Pons (tissue), 1 donor: Measurements from ENCODE around the gene ADAMTS16.

Experiments used
- DNase-seq: peaks from one replicate; pipeline ENCODE4 v3.0.0-alpha.2; 2016; ENCODE audit warnings: low spot score

The ADAMTS16 gene

DNA sequence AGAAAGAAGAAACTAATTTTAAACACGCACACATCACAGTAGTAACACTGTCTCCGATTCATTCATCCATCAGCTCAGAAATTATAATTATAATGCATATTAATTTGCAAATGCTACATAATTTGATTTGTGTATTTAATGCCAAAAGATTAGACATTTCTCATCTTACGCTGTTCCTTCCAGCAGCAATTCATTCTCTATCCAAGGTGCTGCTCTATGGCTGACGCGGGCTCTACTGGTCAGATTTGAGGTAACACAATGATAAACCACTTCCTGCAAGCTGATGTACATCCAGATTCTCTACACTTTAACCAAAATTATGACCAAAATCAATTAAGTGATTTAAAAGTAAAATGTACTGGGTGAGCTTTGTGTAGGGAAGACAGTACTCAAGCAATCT, 204.5 kb downstream of the ADAMTS16 start:
- no peak for DNase-seq

DNA sequence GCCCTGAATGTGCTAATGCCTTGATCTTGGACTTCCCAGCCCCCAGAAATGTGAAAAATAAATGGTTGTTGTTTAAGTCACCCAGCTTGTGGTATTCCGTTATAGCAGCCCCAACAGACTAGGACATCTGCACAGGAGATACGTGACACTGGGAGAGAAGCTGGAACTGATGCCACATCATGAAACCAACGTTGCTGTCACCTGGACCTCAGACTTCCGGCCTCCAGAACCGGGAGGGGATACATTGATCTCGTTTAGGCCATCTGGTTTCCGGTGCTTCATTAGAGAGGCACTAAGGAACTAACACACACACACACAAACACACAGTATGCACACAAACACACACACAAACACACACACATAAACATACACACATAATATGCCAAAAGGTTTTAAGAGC, 207.3 kb downstream of the ADAMTS16 start:
- no peak for DNase-seq

DNA sequence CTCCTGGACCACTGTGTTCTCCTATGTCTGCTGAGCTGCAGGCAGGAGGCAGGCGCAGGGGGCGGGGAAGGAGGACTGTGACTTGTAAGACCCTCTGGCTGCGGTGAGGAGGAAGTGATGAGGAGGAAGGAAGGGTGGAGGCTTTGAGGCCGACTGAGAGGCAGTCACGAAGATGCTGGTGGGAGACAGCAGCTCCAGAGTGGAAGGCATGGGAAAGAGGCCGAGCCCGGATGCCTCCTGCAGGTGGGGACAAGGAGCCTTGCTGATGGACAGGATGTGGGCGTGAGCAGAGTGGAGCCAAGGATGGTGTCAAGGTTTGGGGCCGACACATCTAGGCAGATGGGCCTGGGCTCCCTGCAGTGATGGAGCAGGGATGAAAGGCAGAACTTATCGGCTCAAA, 208.0 kb downstream of the ADAMTS16 start:
- no peak for DNase-seq

DNA sequence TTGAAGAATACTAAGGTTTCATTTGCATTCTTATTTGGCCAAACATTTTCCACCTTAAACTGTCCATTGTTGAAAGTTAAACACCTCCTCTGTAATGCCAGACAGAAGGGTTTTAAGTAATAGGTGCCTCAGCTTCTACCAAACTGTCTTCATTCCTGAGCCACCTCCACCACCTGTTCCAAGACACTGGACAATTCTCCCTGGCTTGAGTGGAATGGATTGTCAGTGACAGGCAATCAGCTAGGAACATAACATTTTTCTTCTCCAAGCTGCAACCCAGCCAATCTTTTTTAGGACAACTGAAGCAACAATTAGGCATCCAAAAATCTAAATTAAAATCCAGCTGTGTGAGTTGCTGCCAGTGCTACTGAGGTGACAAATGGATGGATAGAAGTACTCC, 208.4 kb downstream of the ADAMTS16 start:
- no peak for DNase-seq

DNA sequence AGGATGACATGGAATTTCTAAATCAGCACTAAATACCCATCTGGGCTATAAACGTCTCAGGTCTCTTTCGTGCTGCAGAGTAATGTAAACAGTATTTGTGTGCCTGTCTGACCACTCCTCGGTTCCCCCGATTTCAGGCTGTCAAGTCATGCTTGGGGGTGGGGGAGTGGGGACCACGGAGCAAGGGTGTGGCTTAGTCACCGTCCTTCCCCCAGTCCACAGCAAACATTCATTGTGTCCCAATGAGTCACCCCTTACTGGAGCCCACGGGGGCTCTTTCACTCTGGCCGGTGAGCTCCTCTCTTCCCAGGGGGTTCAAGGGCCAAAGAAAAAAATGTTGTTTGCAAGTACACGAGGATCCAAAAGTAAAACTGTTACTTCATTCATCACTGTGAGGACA, 210.0 kb downstream of the ADAMTS16 start:
- no peak for DNase-seq

DNA sequence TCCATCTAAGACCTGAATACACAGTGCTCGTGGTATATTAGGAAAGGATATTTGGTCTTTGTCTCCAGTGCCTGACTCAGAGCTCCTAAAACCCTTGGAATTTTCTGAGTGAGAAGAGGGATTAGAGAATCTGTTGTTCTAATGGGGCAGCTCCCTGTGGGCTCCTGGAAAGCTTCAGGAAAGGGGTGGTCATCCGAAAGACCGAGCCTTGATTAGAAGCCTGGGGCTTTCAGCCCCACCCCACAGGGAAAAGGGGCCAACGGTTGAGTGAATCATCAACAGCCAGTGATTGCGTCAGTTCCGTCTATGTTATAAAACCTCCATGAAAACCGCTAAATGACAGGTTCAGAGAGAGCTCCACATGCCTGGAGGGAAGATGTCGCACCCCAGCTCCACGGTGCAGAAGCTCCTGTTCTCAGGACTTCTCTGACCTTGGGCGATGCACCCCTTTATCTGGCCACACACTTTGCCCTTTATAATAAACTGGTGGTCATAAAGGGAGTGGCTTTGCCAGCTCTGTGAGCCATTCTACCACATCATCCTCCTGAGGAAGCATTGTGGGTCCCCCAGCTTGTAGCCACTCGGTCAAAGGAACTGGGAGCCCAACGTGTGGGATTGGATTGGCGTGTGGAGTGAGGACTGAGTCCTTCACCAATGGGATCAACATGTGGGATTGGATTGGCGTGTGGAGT, 211.3 kb downstream of the ADAMTS16 start:
- no peak for DNase-seq

DNA sequence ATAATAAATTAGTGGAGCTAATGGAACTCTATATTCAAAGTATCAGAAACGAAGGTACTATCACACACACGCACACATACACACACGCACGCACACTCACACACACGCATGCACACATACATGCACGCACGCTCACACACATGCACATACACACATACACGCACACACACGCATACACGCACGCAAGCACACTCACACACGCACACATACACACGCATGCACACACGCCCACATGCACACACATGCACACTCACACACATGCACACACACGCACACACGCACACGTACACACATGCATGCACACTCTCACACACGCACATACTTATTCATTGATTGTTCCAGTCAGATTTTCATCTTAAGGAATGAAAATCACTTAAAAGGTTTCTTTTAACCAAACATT, 212.5 kb downstream of the ADAMTS16 start:
- DNase-seq, result no peak

DNA sequence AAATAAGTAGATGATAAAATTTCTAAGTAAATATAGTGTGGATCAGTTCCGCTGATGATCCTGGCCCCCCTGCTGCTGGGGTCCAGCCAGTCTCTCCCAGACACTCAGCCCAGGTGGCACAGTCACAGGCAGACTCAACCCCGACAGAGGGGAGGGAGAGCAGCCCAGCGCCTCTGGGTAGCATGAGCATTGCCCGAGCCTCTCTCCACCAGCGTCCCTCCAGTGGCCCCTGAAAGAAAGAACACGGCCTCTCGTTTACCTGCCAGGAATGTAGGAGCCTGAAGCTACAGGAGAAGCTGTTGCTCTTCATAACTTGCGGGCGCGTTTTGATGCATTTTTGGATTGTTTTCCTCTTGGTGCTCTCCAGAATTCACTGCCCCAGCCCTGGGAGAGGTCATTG, 213.6 kb downstream of the ADAMTS16 start:
- DNase-seq, result no peak

DNA sequence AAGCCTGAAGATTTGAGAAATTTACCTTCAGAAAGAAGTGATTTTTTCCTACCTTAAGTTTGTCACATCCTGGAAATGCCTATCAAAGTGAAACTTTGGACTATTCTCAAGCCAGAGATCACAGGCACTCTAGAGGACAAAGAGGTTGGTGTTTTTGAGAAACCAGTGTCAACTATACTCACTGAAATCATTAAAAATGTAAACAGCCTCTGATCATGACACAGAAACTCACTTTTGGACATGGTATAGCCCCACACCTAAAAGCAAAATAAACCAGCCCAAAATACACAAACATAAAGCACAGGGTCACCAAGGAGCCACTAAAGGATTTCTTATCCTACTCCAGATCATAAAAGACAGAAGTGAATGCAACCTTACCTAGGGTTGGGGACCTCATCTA, 216.6 kb downstream of the ADAMTS16 start:
- no peak for DNase-seq

DNA sequence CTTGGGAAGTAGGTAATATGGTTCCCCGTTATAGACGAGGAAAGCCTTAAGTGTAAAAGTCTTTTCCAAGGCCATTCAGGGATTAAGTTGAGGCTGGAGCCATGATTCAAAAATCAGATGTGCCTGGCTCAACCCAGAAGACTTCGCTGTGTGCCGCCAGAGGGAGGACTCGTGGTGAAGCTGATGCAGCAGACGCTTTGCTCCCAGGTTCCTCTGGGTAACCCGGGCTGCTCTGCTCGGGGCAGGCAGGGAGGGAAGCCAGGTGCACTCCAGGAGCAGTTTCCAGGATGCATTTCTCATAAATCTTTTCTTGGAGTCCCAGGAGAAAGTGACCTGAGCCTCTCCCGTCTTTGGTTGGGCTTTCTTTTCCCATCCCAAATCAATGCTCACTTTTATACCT, 219.5 kb downstream of the ADAMTS16 start:
- DNase-seq, result no peak

DNA sequence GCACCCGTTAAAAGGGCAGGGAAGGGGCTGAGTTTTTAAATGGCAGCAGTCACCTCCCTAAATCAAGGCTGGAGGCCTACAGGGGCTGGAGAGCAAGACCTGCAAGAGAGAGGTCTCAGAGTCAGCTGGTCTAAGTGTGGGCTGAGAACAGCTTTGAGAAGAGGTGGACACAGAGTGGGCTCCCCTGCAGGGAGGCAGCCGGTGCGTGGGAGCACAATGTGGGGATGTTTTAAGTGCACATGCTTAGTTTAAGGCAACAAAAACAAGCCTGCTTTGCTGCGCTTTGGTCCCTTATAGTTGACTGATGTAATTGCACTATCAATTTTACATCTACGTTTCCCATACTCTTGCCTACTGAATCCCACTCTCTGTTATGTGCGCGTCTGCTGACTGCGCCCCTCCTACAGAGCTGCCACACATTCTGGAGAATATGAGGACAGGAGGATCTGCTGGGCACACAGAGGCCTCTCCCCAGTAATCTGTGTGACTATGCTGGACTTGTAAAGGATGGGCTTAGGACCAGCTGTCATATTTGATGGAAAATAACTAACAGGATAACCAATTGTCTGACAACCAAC, 220.3 kb downstream of the ADAMTS16 start:
- no peak for DNase-seq

DNA sequence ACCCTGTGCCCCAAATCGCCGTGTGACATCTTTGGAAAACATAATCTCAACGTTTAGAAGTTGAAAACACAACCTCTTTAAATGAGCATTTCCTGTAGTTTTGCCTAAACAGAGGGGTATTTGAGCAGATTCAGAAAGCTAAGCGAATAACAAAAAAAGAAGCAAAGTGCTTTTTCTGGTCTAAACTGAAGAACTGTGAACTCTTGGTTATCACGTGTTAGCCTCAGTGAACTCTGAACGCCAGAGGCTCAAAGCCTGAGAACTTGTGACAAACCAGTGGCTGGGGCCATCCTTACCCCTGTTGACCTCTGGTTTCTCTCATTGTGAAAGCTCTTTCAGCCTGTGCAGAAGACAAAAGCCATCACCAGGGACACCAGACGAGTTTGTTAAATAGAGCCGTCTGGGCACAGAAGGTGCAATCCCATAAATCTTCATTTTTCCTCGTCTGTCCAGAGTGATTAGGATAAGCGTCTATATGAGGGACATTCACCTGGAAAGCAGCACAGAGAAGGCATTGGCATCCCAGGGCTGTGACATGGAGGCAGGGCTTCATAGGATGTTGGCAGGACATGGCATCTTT, 220.9 kb downstream of the ADAMTS16 start:
- no peak for DNase-seq

DNA sequence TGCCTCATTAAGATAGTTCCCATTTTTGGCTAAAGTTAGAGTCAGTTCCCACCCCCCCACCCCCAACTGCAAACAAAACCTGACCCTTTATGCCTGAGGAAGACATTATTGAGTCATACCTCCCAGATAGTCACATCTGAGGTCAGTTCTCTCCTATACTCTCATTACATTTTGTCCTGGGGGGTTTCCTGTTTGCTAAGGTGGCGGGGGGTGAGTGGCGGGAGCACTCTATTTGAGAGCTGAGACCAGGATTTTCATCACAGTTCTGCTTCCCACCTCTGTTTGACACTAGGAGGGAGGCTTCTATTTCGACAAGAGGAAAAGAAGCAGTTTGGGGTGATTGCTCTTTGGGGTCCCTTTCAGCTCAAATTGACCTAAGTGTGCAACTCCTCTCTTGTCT, 222.9 kb downstream of the ADAMTS16 start:
- DNase-seq, result no peak

DNA sequence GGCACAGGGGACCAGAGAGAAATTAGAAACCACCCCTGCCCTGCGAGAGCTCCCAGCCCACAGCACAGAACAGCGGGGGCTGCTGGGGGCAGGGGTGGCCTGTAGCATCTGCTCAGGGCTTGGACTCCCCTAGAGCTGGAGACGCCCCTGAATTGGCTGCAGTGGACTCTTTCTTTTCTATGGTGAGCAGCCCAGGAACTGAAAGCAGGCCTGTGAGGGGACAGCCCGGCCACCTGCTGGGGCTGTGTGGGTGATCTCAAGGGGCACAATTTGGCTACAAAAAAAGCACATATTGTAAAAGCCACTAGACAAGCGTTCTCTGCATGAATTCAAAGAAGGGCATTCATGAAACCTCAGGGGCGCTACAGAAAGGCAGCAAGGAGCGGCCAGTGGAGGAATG, 224.8 kb downstream of the ADAMTS16 start:
- no peak for DNase-seq

DNA sequence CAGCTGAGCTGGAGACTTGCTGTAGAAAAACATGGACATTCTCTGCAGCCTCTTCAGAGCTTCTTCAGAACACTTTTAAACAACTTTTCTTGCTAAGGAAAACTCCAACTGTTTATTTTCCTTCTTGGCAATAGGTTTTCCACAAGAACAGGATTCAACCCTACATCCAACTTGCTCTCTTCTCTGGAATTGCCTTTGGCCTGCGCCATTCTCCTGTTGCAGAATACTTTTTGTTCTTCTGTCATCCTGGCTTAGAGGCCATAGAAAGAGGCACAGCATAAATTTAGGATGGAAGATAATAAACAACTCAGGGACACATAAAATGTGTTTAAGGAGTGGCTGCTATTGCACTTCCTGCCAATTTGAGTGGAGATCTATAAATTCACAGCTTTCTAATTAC, 227.6 kb downstream of the ADAMTS16 start:
- DNase-seq, result no peak

DNA sequence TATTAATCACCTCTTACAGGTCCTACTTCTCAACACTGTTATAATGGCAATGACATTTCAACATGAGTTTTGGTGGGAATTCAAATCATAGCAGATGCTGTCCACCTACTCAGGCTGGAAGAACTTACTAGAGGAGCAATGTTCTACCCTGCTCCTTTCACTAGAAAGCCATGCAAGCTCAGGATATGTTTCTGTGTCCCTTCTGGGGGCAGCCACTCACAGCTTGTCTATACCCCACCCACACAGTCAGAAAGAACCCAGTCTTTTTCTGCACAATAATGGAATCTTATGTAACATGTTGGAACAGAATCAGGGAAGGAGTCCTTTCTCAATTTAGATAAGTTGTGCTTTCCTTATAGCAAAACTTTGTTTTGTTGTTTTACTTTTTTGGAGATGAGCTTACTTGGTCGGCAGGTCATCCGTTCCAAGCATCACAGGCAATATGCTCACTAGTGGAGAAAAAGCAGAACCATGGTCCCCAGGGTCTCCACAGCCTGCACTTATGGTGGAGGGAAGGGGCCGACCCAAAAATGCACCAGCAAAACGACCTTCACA, 229.0 kb downstream of the ADAMTS16 start:
- DNase-seq, result no peak
